ENCODE measurements around the gene SYF2.

The SYF2 gene

DNA sequence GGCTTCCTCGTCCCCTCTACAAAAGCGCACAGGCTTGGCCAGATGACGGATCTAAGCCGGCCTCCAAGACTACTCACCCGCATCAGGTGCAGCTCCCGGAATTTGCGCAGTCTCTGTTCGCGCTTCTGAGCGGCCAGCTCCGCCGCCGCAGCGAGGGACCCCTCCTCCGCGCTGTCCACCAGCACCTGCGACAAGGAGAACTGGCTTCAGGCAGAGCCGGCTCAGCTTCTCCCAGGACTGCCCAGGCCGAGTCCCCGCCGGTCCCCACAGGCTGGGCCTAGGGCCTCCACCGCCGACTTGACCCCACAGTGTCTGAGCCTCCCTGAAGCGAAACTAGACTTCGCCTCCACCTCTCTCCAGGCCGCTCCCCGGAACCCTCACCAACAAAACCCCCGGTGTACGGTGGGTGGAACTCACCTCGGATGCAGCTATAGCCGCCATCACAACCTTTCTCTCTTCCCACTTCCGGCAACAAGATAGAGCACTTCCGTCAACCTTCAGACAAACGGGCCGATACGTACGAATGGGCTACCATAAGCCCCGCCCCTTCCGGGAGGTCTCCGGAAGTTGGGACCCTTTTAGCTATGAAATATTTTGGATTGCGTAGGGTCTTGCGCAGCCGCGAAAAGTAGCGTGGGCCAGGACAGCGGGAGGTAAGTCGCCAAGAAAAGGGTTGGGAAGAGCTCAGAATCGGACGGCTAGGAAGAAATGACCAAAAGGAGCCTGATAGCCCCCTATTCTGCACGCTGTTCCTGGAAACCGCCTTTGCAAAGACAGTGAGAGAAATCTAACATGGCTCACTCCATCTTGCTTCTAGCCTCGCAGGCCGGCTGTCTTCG is at the start of gene SYF2 (continued):
- TF ChIP-seq ZBTB26 (tag by site-specific recombination; optimal IDR thresholded peaks at IDR 0.05) (peak; percentile 18), ZBTB7A (tag by site-specific recombination; IDR thresholded peaks at IDR 0.05; ENCODE audit: low read depth) (no peak), ZBTB48 (tag by site-specific recombination; IDR thresholded peaks at IDR 0.05) (no peak), PRDM4 (tag by site-specific recombination; IDR thresholded peaks at IDR 0.05) (peak; percentile 80), MEIS1 (CRISPR knock-in tag; IDR thresholded peaks at IDR 0.05; ENCODE audit: borderline replicate concordance) (no peak), KLF8 (tag by site-specific recombination; IDR thresholded peaks at IDR 0.05) (no peak), ZFP41 (tag by site-specific recombination; IDR thresholded peaks at IDR 0.05; ENCODE audit: borderline replicate concordance) (no peak), ZNF112 (tag by site-specific recombination; IDR thresholded peaks at IDR 0.05) (no peak), ZNF843 (tag by site-specific recombination; IDR thresholded peaks at IDR 0.05) (no peak; the same call in 1 of the 2 replicates), ZSCAN23 (tag by site-specific recombination; IDR thresholded peaks at IDR 0.05) (no peak), ZNF677 (tag by site-specific recombination; IDR thresholded peaks at IDR 0.05) (no peak), OSR2 (tag by site-specific recombination; IDR thresholded peaks at IDR 0.05) (no peak), ZNF239 (tag by site-specific recombination; IDR thresholded peaks at IDR 0.05) (no peak), ZNF768 (tag by site-specific recombination; IDR thresholded peaks at IDR 0.05) (no peak; the same call in 1 of the 2 replicates), BCL11B (tag by site-specific recombination; IDR thresholded peaks at IDR 0.05; ENCODE audit: low read depth) (no peak), ZNF433 (tag by site-specific recombination; IDR thresholded peaks at IDR 0.05; ENCODE audit: low read depth) (no peak), ZFP37 (tag by site-specific recombination; IDR thresholded peaks at IDR 0.05) (0 out of 2 replicates have a peak, but pooled peaks have one; percentile 16), ZBTB17 (tag by site-specific recombination; IDR thresholded peaks at IDR 0.05) (0 out of 2 replicates have a peak, but pooled peaks have one; percentile 23), ZXDB (tag by site-specific recombination; IDR thresholded peaks at IDR 0.05) (peak; percentile 76), ZNF837 (tag by site-specific recombination; IDR thresholded peaks at IDR 0.05) (no peak), YY2 (tag by site-specific recombination; IDR thresholded peaks at IDR 0.05) (peak; percentile 86; the same call in 1 of the 2 replicates), ZBTB21 (tag by site-specific recombination; IDR thresholded peaks at IDR 0.05) (peak; percentile 77), ZNF23 (tag by site-specific recombination; IDR thresholded peaks at IDR 0.05; ENCODE audit: borderline replicate concordance) (no peak), ZNF391 (tag by site-specific recombination; IDR thresholded peaks at IDR 0.05; ENCODE audit: borderline replicate concordance, low read depth) (peak; percentile 50; the same call in 1 of the 2 replicates), KLF16 (tag by site-specific recombination; IDR thresholded peaks at IDR 0.05) (0 out of 2 replicates have a peak, but pooled peaks have one; percentile 39), ZNF354C (tag by site-specific recombination; IDR thresholded peaks at IDR 0.05; ENCODE audit: borderline replicate concordance, low read depth) (no peak), HOXA7 (CRISPR knock-in tag; IDR thresholded peaks at IDR 0.05; ENCODE audit: borderline replicate concordance) (no peak), WT1 (tag by site-specific recombination; IDR thresholded peaks at IDR 0.05) (no peak), ZNF10 (tag by site-specific recombination; IDR thresholded peaks at IDR 0.05) (peak; percentile 60; the same call in 1 of the 2 replicates), YY1 (tag by site-specific recombination; IDR thresholded peaks at IDR 0.05) (peak; percentile 83)
- TF ChIP-seq, protein P1, sequence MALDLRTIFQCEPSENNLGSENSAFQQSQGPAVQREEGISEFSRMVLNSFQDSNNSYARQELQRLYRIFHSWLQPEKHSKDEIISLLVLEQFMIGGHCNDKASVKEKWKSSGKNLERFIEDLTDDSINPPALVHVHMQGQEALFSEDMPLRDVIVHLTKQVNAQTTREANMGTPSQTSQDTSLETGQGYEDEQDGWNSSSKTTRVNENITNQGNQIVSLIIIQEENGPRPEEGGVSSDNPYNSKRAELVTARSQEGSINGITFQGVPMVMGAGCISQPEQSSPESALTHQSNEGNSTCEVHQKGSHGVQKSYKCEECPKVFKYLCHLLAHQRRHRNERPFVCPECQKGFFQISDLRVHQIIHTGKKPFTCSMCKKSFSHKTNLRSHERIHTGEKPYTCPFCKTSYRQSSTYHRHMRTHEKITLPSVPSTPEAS (tag by site-specific recombination; IDR thresholded peaks at IDR 0.05) = peak; percentile 31; the same call in 1 of the 2 replicates
- TF ChIP-seq, protein P2, sequence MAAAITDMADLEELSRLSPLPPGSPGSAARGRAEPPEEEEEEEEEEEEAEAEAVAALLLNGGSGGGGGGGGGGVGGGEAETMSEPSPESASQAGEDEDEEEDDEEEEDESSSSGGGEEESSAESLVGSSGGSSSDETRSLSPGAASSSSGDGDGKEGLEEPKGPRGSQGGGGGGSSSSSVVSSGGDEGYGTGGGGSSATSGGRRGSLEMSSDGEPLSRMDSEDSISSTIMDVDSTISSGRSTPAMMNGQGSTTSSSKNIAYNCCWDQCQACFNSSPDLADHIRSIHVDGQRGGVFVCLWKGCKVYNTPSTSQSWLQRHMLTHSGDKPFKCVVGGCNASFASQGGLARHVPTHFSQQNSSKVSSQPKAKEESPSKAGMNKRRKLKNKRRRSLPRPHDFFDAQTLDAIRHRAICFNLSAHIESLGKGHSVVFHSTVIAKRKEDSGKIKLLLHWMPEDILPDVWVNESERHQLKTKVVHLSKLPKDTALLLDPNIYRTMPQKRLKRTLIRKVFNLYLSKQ (tag by site-specific recombination; IDR thresholded peaks at IDR 0.05; ENCODE audit: borderline replicate concordance) = no peak
- TF ChIP-seq, protein P3, sequence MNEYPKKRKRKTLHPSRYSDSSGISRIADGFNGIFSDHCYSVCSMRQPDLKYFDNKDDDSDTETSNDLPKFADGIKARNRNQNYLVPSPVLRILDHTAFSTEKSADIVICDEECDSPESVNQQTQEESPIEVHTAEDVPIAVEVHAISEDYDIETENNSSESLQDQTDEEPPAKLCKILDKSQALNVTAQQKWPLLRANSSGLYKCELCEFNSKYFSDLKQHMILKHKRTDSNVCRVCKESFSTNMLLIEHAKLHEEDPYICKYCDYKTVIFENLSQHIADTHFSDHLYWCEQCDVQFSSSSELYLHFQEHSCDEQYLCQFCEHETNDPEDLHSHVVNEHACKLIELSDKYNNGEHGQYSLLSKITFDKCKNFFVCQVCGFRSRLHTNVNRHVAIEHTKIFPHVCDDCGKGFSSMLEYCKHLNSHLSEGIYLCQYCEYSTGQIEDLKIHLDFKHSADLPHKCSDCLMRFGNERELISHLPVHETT (tag by site-specific recombination; IDR thresholded peaks at IDR 0.05) = 0 out of 2 replicates have a peak, but pooled peaks have one; percentile 40

Data from HEK293 (cell line).